ENCODE results near the gene SYNDIG1L.

SYNDIG1L gene

DNA sequence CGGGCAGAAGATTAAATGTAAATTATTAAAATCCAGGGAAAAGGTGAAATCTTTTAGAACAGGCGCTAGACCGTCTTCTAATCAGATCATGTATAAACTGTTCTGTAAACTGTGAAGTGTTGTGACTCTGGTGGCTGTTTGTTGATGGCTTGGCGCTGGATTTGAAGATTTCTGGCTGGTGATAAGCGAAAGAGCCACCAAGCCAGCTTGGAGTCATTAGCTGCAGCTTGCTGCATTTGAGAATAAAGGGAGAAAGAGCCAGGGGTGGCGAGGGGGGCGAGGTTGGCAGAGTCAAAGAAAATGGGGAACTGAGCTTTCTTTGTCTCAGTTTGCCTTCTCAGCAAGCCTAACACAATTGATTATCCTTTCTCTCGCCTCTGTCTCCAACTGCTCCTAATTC is 8.0 kb downstream of the SYNDIG1L start:
- no peak overlapping the region for H3K4me3 ChIP-seq (ENCODE audit: low read depth, low read length)
- DNase-seq (ENCODE audit: low read depth) = no peak
- TF ChIP-seq, protein P1, sequence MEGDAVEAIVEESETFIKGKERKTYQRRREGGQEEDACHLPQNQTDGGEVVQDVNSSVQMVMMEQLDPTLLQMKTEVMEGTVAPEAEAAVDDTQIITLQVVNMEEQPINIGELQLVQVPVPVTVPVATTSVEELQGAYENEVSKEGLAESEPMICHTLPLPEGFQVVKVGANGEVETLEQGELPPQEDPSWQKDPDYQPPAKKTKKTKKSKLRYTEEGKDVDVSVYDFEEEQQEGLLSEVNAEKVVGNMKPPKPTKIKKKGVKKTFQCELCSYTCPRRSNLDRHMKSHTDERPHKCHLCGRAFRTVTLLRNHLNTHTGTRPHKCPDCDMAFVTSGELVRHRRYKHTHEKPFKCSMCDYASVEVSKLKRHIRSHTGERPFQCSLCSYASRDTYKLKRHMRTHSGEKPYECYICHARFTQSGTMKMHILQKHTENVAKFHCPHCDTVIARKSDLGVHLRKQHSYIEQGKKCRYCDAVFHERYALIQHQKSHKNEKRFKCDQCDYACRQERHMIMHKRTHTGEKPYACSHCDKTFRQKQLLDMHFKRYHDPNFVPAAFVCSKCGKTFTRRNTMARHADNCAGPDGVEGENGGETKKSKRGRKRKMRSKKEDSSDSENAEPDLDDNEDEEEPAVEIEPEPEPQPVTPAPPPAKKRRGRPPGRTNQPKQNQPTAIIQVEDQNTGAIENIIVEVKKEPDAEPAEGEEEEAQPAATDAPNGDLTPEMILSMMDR (IDR thresholded peaks at IDR 0.05; ENCODE audit: low read depth, low read length) = no peak
- TF ChIP-seq POLR2A (IDR thresholded peaks at IDR 0.05; ENCODE audit: extremely low read depth, insufficient read length) = no peak
- TF ChIP-seq, protein P2, sequence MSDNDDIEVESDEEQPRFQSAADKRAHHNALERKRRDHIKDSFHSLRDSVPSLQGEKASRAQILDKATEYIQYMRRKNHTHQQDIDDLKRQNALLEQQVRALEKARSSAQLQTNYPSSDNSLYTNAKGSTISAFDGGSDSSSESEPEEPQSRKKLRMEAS (IDR thresholded peaks at IDR 0.05; ENCODE audit: low read depth, low read length) = no peak
- no peak for TF ChIP-seq MYC (IDR thresholded peaks at IDR 0.05; ENCODE audit: low read depth, low read length)

GRCh38 chr14:74417611-74418010 is 8.4 kb downstream of the SYNDIG1L start:
- H3K4me3 ChIP-seq (ENCODE audit: low read depth, low read length) = no peak overlapping the region
- TF ChIP-seq, protein P2 (IDR thresholded peaks at IDR 0.05; ENCODE audit: low read depth, low read length) = no peak
- TF ChIP-seq, protein P1 (IDR thresholded peaks at IDR 0.05; ENCODE audit: low read depth, low read length) = no peak
- TF ChIP-seq POLR2A (IDR thresholded peaks at IDR 0.05; ENCODE audit: extremely low read depth, insufficient read length) = no peak
- no peak for TF ChIP-seq MYC (IDR thresholded peaks at IDR 0.05; ENCODE audit: low read depth, low read length)
- DNase-seq (ENCODE audit: low read depth) = no peak

- DNase-seq (ENCODE audit: low read depth) = no peak
- no peak for TF ChIP-seq POLR2A (IDR thresholded peaks at IDR 0.05; ENCODE audit: extremely low read depth, insufficient read length)
- TF ChIP-seq, protein P1 (IDR thresholded peaks at IDR 0.05; ENCODE audit: low read depth, low read length) = no peak
- no peak for TF ChIP-seq MYC (IDR thresholded peaks at IDR 0.05; ENCODE audit: low read depth, low read length)
- TF ChIP-seq, protein P2 (IDR thresholded peaks at IDR 0.05; ENCODE audit: low read depth, low read length) = no peak
- no peak overlapping the region for H3K4me3 ChIP-seq (ENCODE audit: low read depth, low read length)
These were observed 8.8 kb downstream of the SYNDIG1L start for GRCh38 chr14:74417201-74417600.

DNA sequence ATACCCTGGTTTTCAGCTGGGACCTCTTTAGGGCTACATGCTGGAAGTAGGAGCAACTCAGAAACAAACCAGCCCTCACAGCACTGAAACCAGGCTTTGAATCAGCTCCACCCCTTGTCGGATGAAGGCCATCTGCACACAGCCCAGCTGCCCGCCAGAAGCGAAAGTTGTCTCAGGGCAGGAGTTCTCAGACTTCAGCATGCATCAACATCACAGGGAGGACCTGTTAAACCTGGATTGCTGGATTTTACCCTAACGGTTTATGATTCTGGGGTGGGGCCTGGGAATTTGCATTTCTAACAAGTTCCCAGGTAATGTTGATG is 10.9 kb downstream of the SYNDIG1L start:
- no peak for DNase-seq (ENCODE audit: low read depth)
- H3K4me3 ChIP-seq (ENCODE audit: low read depth, low read length) = no peak overlapping the region
- TF ChIP-seq, protein P1 (IDR thresholded peaks at IDR 0.05; ENCODE audit: low read depth, low read length) = no peak
- TF ChIP-seq MYC (IDR thresholded peaks at IDR 0.05; ENCODE audit: low read depth, low read length) (no peak), POLR2A (IDR thresholded peaks at IDR 0.05; ENCODE audit: extremely low read depth, insufficient read length) (no peak)
- TF ChIP-seq, protein P2 (IDR thresholded peaks at IDR 0.05; ENCODE audit: low read depth, low read length) = no peak

DNA sequence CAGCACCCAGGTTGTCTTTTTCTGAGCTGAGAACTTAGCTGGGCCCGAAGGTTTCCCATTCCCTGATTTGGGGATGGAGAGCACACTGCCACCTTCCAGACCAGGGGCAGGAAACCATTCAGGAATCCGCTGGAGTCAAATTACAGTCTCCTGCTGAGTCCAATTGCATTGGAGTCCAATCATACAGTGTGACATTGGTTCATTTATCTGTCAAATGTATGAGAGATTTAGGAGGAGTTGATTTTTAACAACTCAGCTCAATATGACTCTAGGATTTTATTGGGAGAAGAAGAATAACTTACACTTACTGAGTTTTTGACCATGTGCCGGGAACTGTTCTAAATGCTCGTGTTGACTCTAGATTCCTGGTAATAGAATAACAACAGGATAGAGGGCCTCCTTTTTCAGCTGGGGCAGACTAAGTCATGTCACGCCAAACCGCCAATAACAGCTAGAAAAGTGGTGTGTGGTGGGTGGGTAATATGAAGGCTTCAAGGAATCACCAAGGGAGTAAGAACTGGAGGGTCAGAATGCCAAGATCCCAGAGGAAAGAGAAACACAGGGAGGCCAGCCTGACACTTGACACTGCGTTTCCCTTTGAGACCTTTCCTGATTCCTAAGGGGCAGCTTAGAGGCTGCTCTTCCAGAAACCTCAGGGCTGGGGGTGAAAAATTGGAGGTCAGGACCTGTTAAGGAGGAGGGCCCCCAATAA is 11.5 kb downstream of the SYNDIG1L start:
- TF ChIP-seq, protein P2 (IDR thresholded peaks at IDR 0.05; ENCODE audit: low read depth, low read length) = no peak
- no peak for TF ChIP-seq MYC (IDR thresholded peaks at IDR 0.05; ENCODE audit: low read depth, low read length)
- no peak for TF ChIP-seq POLR2A (IDR thresholded peaks at IDR 0.05; ENCODE audit: extremely low read depth, insufficient read length)
- TF ChIP-seq, protein P1 (IDR thresholded peaks at IDR 0.05; ENCODE audit: low read depth, low read length) = no peak
- DNase-seq (ENCODE audit: low read depth) = no peak
- H3K4me3 ChIP-seq (ENCODE audit: low read depth, low read length) = no peak overlapping the region

Measured in NB4 (cell line).